ENCODE data around the gene KRTAP4-8.

KRTAP4-8 gene

GRCh38 chr17:41071606-41072360, 26.2 kb downstream of the KRTAP4-8 start:
- peaks cover 9% of the 10 kb centered on the region for H3K27me3 ChIP-seq (ENCODE audit: insufficient read depth, low read length, poor library complexity)
- H3K79me2 ChIP-seq (ENCODE audit: insufficient read depth, low read length) = no peaks in the 10 kb centered on the region
- no peak overlapping the region for H3K9ac ChIP-seq (ENCODE audit: low read depth, low read length)
- no peaks in the 10 kb centered on the region for H4K20me1 ChIP-seq (ENCODE audit: insufficient read depth, low read length)
- H3K4me3 ChIP-seq (ENCODE audit: low read depth in 1 of 2, low read length in 2 of 2) = no peak overlapping the region
- H3K27ac ChIP-seq (ENCODE audit: low read length) = no peak overlapping the region
- H3K4me1 ChIP-seq (ENCODE audit: insufficient read depth, low read length) = no peaks in the 10 kb centered on the region
- no peaks in the 10 kb centered on the region for H3K36me3 ChIP-seq (ENCODE audit: insufficient read depth, low read length)
- TF ChIP-seq CTCF (IDR thresholded peaks at IDR 0.05; ENCODE audit: borderline replicate concordance, extremely low read depth, low read length, poor library complexity, severe bottlenecking) (no peak), EZH2 (IDR thresholded peaks at IDR 0.05; ENCODE audit: borderline replicate concordance, low read depth, low read length, severe bottlenecking) (no peak)
- no peak overlapping the region for H3K4me2 ChIP-seq (ENCODE audit: insufficient read depth, low read length)
- ATAC-seq (ENCODE audit: insufficient read depth, low read depth) (no peak), DNase-seq (no peak)
- H3K9me3 ChIP-seq (ENCODE audit: insufficient read depth, low read length, severe bottlenecking) = no peaks in the 10 kb centered on the region
- H2AFZ ChIP-seq (ENCODE audit: low read depth, low read length) = no peak overlapping the region

- no peak overlapping the region for H3K27ac ChIP-seq (ENCODE audit: low read length)
- DNase-seq = no peak
- no peaks in the 10 kb centered on the region for H3K79me2 ChIP-seq (ENCODE audit: insufficient read depth, low read length)
- no peaks in the 10 kb centered on the region for H4K20me1 ChIP-seq (ENCODE audit: insufficient read depth, low read length)
- H3K9ac ChIP-seq (ENCODE audit: low read depth, low read length) = no peak overlapping the region
- H3K4me3 ChIP-seq (ENCODE audit: low read depth in 1 of 2, low read length in 2 of 2) = no peak overlapping the region
- TF ChIP-seq CTCF (IDR thresholded peaks at IDR 0.05; ENCODE audit: borderline replicate concordance, extremely low read depth, low read length, poor library complexity, severe bottlenecking) = no peak
- TF ChIP-seq EZH2 (IDR thresholded peaks at IDR 0.05; ENCODE audit: borderline replicate concordance, low read depth, low read length, severe bottlenecking) = no peak
- H2AFZ ChIP-seq (ENCODE audit: low read depth, low read length) = no peak overlapping the region
- peaks cover 4% of the 10 kb centered on the region for H3K27me3 ChIP-seq (ENCODE audit: insufficient read depth, low read length, poor library complexity)
- no peaks in the 10 kb centered on the region for H3K9me3 ChIP-seq (ENCODE audit: insufficient read depth, low read length, severe bottlenecking)
- H3K4me2 ChIP-seq (ENCODE audit: insufficient read depth, low read length) = no peak overlapping the region
- no peak for ATAC-seq (ENCODE audit: insufficient read depth, low read depth)
- H3K36me3 ChIP-seq (ENCODE audit: insufficient read depth, low read length) = no peaks in the 10 kb centered on the region
- no peaks in the 10 kb centered on the region for H3K4me1 ChIP-seq (ENCODE audit: insufficient read depth, low read length)
These were observed 28.9 kb downstream of the KRTAP4-8 start for GRCh38 chr17:41069031-41069430.

GRCh38 chr17:41067281-41067680, 30.7 kb downstream of the KRTAP4-8 start:
- Histone ChIP-seq H2AFZ (ENCODE audit: low read depth, low read length) (no peak overlapping the region), H3K79me2 (ENCODE audit: insufficient read depth, low read length) (no peaks in the 10 kb centered on the region), H4K20me1 (ENCODE audit: insufficient read depth, low read length) (no peaks in the 10 kb centered on the region), H3K27ac (ENCODE audit: low read length) (no peak overlapping the region), H3K9ac (ENCODE audit: low read depth, low read length) (no peak overlapping the region), H3K4me1 (ENCODE audit: insufficient read depth, low read length) (no peaks in the 10 kb centered on the region), H3K9me3 (ENCODE audit: insufficient read depth, low read length, severe bottlenecking) (no peaks in the 10 kb centered on the region), H3K36me3 (ENCODE audit: insufficient read depth, low read length) (no peaks in the 10 kb centered on the region), H3K27me3 (ENCODE audit: insufficient read depth, low read length, poor library complexity) (peaks cover 4% of the 10 kb centered on the region), H3K4me2 (ENCODE audit: insufficient read depth, low read length) (no peak overlapping the region), H3K4me3 (ENCODE audit: low read depth in 1 of 2, low read length in 2 of 2) (no peak overlapping the region)
- TF ChIP-seq CTCF (IDR thresholded peaks at IDR 0.05; ENCODE audit: borderline replicate concordance, extremely low read depth, low read length, poor library complexity, severe bottlenecking) = no peak
- no peak for TF ChIP-seq EZH2 (IDR thresholded peaks at IDR 0.05; ENCODE audit: borderline replicate concordance, low read depth, low read length, severe bottlenecking)
- ATAC-seq (ENCODE audit: insufficient read depth, low read depth) = no peak
- no peak for DNase-seq
